ENCODE data around the gene MGAT4A.

DNA sequence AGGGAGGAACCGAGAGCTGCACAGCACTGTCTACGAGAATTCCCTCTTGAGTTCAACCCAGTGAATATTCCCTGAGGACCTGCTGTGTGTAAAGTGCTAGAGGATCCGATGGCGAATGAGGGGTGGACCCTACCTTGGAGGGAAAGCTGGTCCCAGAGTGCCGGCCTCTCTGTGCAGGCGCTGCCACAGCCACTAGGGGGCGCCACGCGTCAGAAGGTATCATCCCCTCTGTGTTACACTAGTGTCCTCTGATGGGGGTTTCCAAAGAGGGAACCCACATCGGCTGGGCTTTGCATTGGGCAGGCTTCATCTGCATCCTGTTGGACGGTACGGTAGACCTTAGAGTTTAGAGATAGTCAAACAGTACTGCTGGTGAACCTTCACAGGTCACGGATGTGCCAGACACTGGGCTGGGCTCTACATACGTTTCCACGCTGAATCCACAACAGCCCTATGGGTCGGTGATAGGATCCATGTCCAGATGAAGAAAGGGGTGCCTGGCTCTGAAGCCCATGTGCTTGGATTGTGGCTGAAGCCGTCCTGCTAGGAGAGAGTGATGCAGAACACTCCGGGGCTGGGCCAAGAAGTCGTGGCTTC, 161.6 kb downstream of the MGAT4A start:
- TF ChIP-seq, protein P1, sequence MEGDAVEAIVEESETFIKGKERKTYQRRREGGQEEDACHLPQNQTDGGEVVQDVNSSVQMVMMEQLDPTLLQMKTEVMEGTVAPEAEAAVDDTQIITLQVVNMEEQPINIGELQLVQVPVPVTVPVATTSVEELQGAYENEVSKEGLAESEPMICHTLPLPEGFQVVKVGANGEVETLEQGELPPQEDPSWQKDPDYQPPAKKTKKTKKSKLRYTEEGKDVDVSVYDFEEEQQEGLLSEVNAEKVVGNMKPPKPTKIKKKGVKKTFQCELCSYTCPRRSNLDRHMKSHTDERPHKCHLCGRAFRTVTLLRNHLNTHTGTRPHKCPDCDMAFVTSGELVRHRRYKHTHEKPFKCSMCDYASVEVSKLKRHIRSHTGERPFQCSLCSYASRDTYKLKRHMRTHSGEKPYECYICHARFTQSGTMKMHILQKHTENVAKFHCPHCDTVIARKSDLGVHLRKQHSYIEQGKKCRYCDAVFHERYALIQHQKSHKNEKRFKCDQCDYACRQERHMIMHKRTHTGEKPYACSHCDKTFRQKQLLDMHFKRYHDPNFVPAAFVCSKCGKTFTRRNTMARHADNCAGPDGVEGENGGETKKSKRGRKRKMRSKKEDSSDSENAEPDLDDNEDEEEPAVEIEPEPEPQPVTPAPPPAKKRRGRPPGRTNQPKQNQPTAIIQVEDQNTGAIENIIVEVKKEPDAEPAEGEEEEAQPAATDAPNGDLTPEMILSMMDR (IDR thresholded peaks at IDR 0.05): peak; percentile 50 to 78 (median 66)
- no peak for TF ChIP-seq POLR2A (IDR thresholded peaks at IDR 0.05)

All from esophagus squamous epithelium (tissue), 4 donors.